Cortex of kidney (tissue), 1 donor: ENCODE results near the gene PLIN5.
"Not testable (repeated sequence)": the region's sequence is repeated elsewhere in the genome, so short reads cannot be mapped to it uniquely, and the experiment has no call there.

Experiments
- DNase-seq: peaks from one replicate; lab custom pipeline; 2025; lab: John Stamatoyannopoulos, UW

PLIN5 gene

DNA sequence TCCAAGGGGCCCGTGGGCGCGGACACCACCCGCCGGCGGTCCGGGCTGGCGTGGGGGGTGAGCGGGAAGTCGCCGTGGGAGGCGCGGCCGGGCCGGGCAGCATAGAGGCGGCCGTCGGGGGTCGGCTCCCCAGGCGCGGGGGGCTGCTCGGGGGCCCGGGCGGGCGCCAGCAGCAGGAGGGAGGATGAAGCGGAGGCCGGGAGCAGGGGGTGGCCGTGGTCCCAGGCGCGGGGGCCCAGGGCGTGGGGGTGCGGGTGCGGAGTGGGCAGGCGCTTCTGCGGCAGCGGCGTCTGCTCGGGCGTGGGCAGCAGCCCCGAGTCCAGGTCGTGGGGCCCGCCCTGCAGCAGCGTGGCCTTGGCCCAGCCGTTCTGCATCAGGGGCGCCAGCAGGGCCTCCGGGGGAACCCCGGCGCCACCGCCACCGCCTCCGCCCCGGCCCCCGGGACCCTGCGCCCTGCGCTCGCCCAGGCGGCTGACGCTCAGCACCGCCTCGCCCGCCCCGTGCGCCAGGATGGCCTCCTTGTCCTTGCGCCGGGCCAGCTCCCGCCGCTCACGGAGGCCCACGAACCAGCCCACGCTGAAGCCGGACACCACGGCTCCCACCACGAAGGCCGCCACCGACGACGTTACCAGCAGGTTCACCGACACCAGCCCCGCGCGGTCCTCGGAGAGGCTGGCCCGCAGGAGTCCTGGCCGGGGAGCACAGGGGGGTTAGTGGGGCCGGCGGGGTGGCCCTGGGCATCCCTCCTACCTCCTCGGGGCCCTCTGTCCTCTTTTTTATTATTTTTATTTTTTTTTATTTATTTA, 9.0 kb upstream of the PLIN5 start:
- no peak for DNase-seq

DNA sequence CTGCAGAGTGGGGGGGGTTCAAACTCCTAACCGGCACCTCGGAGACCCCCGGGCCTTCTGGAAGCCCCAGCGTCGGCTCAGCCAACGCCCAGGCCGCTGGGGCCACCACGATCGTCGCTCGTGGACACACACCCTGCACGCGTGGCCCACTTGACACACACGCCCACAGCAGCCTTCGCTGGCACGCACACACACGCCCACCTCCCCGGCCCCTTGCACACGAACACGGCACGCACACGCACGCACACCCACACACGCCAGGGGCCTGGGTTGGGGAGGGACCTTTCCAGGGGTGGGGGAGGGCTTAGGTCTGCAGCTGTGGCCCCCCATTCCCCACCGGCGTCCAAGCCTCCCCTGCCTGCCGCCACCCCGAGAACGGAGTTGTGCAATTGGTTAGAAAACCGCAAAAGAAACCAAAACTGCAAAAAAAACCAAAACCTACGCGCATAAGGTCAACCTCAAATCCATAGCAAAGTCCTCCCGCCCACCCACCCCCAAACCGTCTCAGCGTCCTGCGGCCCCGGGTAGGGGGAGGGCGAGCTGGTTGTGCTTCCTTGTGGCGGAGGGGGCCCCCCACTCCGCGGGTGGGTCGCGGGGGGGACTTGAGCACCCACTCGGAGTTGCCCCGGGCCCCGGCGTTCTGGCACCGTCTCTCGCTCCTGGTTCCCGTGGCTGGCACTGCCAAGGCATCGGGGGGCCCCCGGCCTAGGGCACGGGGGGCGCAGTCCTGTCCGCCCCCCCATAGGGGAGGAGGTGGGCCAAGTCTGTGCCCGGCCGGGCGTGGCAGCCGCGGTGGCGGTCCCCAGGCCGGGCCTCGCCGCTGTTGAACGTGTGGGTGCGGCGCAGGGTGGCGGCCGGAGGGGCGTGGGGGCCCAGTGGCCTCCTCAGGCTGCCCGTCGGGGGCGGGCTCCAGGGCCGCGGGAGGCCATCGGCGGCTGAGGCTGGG, 8.1 kb upstream of the PLIN5 start:
- no peak for DNase-seq

GRCh38 chr19:4541806-4542145, 6.8 kb upstream of the PLIN5 start:
- DNase-seq = not testable (repeated sequence)

GRCh38 chr19:4541114-4541805, 6.2 kb upstream of the PLIN5 start:
- no peak for DNase-seq

DNA sequence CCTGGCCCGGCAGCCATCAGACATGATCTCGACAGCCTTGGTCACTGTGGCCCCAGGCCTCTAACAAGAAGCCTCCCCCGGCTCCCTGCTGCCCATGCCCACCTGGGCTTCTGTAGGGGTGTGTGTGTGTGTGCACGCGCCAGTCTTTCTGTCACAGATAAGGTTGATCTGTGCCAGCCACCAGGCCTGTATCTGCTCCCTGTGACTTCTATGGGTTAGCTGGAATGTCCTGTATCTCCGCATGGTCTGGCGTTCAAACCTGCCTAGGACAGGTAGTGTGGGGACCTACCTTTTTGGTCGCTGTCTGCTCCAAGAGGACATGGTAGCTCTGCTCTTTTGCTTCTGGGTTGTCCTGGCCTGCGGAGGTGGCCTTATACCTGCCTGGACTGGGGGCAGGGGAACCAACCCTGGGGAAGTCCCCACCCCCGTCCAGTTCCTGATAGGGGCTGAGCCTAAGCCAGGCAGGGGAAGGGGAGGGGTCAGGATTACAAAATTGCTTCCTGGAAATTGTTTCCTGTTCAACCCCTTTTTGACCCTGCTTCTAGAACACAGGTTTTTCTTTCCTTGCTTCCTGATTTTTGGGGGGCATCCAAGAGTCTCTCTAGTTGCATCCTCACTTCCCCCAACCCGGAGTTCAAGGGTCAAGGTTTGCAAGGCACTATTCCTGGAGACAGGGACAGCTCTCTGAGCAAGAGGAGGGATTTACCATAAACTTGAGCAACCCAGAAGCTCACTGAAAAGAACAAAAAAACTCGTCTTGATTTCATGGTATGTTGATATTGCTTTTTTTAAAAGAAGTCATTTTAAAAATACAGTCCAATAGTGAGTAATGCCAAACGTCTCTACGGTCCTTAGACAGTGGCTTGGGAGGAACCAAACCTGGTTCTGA, 4.9 kb upstream of the PLIN5 start, which contains the start of gene LRG1:
TSS of gene LRG1 (minus strand) at position 344 of the 889 bp plus-strand sequence. CDS start at position 321, 23 bp downstream.
- DNase-seq = no peak

GRCh38 chr19:4539169-4539692, 4.2 kb upstream of the PLIN5 start:
- DNase-seq = no peak

DNA sequence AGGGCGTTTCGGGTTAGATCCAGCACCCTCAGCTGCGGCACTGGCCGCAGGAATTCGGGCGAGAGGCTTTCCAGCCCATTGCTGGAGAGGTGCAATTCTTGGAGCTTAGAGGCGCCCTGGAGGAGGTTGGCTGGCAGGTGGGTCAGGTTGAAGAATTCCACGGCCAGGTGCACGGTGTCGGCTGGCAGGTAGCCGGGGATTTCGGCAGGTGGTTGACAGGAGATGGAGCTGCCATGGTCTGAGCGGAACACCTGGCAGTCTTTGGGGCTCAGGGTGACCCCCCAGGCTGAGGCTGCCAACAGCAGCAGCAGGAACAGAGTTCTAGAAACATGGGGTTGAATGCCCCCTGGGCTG, 3.6 kb upstream of the PLIN5 start:
- DNase-seq = no peak

DNA sequence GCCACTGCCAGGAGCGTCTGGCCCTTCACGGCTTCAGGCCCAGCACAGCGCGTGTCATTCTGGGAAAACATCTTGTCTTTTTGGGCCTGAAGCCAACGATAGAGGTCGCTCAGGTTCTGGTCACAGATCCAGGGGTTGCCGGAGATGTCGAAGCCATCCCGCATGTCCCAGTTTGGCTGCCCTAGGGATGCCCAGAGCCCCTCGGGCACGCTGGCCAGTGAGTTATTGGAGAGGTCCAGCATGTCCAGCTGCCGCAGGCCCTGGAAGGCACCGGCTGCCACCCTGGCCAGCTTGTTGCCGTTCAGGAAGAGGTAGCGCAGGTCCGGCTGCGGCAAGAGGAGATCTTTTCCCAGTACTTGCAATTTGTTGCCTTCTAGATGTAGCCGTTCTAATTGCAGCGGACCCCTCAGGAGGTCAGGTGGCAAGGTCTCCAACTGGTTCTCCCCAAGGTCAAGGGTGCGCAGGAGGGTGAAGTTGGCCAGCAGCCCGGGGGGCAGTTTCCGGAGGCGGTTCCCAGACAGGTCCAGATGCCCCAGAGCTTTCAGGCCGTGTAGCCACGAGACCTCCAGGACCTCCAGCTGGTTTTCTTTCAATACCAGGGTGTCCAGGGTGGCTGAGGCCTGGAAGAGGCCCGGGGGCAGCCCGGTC, 3.1 kb upstream of the PLIN5 start:
- DNase-seq = no peak

DNA sequence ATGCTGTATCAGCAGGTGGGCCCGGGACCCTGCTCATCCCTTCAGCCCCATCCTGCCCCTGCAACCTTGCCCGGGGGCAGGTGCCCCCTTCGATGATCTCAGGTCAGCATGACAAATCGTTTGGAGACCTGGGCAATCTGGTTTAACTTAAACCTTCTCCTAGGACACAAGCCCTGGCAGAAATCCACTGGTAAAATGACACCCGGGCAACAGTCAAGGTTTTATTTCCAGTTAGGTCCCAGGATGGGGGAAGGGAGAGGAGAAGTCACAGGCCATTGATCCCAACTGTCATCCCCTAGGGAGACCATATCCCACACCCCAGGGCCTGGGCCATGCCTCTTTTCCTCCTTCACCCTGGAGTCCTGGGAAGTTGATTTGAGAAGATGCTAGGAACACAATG, 1.8 kb upstream of the PLIN5 start:
- DNase-seq = no peak

- DNase-seq = no peak
These were observed 1.1 kb downstream of the PLIN5 start for GRCh38 chr19:4533835-4534424.

DNA sequence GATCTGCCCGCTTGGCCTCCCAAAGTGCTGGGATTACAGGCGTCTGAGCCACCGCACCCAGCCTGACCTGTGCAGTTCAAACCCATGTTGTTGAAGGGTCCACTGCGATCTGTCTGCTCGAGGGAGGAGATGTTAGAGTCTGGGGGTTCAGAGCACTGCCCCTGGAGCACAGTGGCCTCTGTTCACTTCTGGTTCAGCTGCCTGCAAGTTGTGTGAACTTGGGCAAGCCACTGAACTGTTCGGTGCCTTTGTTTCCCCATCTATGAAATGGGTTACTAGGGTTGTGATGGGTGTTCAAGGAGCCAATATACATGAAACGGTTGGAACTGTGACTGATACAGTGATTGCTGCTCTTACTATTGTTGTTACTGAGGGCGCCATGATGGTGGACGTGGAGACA, 1.7 kb downstream of the PLIN5 start:
- DNase-seq = no peak

GRCh38 chr19:4531562-4532165, 3.4 kb downstream of the PLIN5 start:
- DNase-seq = no peak

- no peak for DNase-seq
These were observed 5.0 kb downstream of the PLIN5 start for GRCh38 chr19:4529924-4530522.

DNA sequence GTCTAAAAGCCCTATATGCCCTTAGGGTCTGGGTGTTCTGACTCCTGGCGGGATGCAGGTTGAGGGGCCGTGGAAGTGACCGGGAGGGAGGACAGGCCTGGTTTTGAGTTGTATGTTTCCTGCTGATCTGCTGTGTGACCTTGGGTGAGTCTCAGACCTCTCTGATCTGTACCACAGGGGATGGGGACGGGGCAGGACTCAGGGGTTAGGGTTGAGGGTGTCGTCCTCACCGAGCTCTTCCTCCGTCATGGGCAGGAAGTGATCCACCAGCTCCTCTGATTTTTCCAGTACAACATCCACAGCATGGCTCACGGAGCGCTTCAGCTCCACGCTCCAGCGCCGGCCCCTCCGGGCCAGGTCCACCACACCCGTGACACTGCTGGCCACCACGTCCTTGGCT, 6.2 kb downstream of the PLIN5 start:
- no peak for DNase-seq

- DNase-seq = not testable (repeated sequence)
These were observed 7.6 kb downstream of the PLIN5 start for GRCh38 chr19:4527377-4527776.

DNA sequence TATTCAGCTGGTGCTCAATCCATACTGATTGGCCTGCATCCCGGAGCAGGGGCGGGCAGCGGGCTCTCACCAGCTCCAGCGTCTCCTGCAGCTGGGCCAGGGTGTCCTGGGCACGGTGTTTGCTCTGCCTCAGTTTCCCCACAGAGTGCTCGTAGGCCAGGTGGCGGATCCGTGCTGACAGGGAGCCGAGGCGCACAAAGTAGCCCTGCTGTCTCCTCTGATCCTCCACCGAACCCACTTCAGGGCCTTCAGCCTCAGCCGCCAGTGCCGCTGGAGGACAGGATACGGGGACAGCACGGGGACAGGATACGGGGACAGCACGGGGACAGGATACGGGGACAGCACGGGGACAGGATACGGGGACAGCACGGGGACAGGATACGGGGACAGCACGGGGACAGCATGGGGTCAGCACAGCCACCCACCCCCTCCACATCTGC, 9.4 kb downstream of the PLIN5 start:
- DNase-seq = no peak

- DNase-seq = no peak
These were observed 10.0 kb downstream of the PLIN5 start for GRCh38 chr19:4524808-4525562.

- no peak for DNase-seq
These were observed 11.5 kb downstream of the PLIN5 start for GRCh38 chr19:4523306-4524110.
